MCF 10A (cell line): ENCODE data around the gene DTX3. TPM values are rescaled to one million over a fixed set of nuclear protein-coding genes. Genes with fewer than 3 reads are reported as not detected.

Experiments used
- BruUV-seq: library from RNA; stranded (reverse); fragments of 400-500 nt; replicated peaks from 2 replicates; lab custom pipeline; 2021; lab: Mats Ljungman, UMichigan
- CTCF ChIA-PET: fragments of 300-600 bp; sonication (Branson Sonifier 250); formaldehyde crosslinking; extraction: SDS; loops from one replicate; lab custom pipeline; 2021; ENCODE audit warnings: antibody characterized with exemption, inconsistent platforms; lab: Yijun Ruan, JAX
- POLR2A ChIA-PET: fragments of 300-600, 350-650 bp; sonication (Branson Sonifier 250); formaldehyde crosslinking; extraction: SDS; loops from one replicate; lab custom pipeline; 2020; ENCODE audit warnings: antibody characterized with exemption, inconsistent platforms; lab: Yijun Ruan, JAX
- DNase-seq: peaks from one replicate; pipeline ENCODE4 v3.0.0-alpha.2; 2018; ENCODE audit not compliant: unreplicated experiment
- H3K27ac Mint-ChIP-seq: one replicate; pipeline ENCODE4 v1.8.0; 2022; ENCODE audit warnings: mild to moderate bottlenecking, low read depth, mixed read lengths; ENCODE audit not compliant: unreplicated experiment
- H3K27me3 Mint-ChIP-seq: one replicate; pipeline ENCODE4 v1.8.0; 2022; ENCODE audit warnings: mixed read lengths; ENCODE audit not compliant: insufficient read depth, unreplicated experiment
- H3K36me3 Mint-ChIP-seq: one replicate; pipeline ENCODE4 v1.8.0; 2022; ENCODE audit warnings: mild to moderate bottlenecking, moderate library complexity, mixed read lengths; ENCODE audit not compliant: insufficient read depth, unreplicated experiment
- H3K4me1 Mint-ChIP-seq: one replicate; pipeline ENCODE4 v1.8.0; 2022; ENCODE audit warnings: mixed read lengths; ENCODE audit not compliant: insufficient read depth, unreplicated experiment
- H3K4me3 Mint-ChIP-seq: one replicate; pipeline ENCODE4 v1.8.0; 2022; ENCODE audit warnings: mild to moderate bottlenecking, moderate library complexity, mixed read lengths; ENCODE audit not compliant: unreplicated experiment
- H3K9me3 Mint-ChIP-seq: one replicate; pipeline ENCODE4 v1.8.0; 2022; ENCODE audit warnings: mixed read lengths; ENCODE audit not compliant: unreplicated experiment
- CTCF ChIP-seq: fragments of 200-600 bp; IDR thresholded peaks from one replicate; pipeline ENCODE4 v1.8.0; 2022; ENCODE audit warnings: antibody characterized with exemption, mild to moderate bottlenecking; ENCODE audit not compliant: unreplicated experiment
- intact Hi-C: fragments of 100-400 bp; cut with micrococcal nuclease; formaldehyde crosslinking; loops from 2 replicates; pipeline ENCODE4 v1.14.1; 2022
- total RNA-seq: library from RNA; stranded (reverse); gene quantifications from 2 replicates; pipeline ENCODE4 v1.2.3, GENCODE V29; 2022

Gene DTX3
- total RNA-seq, 1 experiment from 2014 or later = 2.0 TPM

- ChIA-PET POLR2A (interaction anchor here (1.1 to 1.2 kb wide), 2 partner anchors 10 to 15 kb away, joined by 3 to 5 read pairs; no protein-coding TSS in a partner anchor), CTCF (interaction anchor here (0.6 to 4.5 kb wide), 5 partner anchors 14 to 1444 kb away, joined by 3 to 30 read pairs (median 9); partner anchors contain the start of gene B4GALNT1)
- Mint-ChIP-seq H3K9me3 (no peaks in the 10 kb centered on the region), H3K4me1 (peaks cover 13% of the 10 kb centered on the region), H3K27me3 (no peaks in the 10 kb centered on the region), H3K4me3 (no peak overlapping the region), H3K27ac (no peak overlapping the region), H3K36me3 (peaks cover 6% of the 10 kb centered on the region)
- DNase-seq = no peak
- no TSS peak for BruUV-seq
- intact Hi-C loops = no loop called here
- no peak for TF ChIP-seq CTCF
Measured at GRCh38 chr12:57606399-57606798, 1.8 kb downstream of the DTX3 start.

- Mint-ChIP-seq H3K27me3 (no peaks in the 10 kb centered on the region), H3K9me3 (no peaks in the 10 kb centered on the region), H3K27ac (no peak overlapping the region), H3K4me1 (peaks cover 13% of the 10 kb centered on the region), H3K4me3 (no peak overlapping the region), H3K36me3 (peaks cover 6% of the 10 kb centered on the region)
- ChIA-PET POLR2A (interaction anchor here (1.2 kb wide), 1 partner anchor 10 kb away, joined by 5 read pairs; no protein-coding TSS in a partner anchor), CTCF (interaction anchor here (0.7 to 4.5 kb wide), 3 partner anchors 14 to 23 kb away, joined by 9 to 30 read pairs (median 10); no protein-coding TSS in a partner anchor)
- no peak for DNase-seq
- no peak for TF ChIP-seq CTCF
- intact Hi-C loops = no loop called here
- no TSS peak for BruUV-seq
Measured at GRCh38 chr12:57606821-57607220, 2.2 kb downstream of the DTX3 start.

GRCh38 chr12:57607958-57608663 lies 3.5 kb downstream of the DTX3 start:
- Mint-ChIP-seq H3K9me3 (no peaks in the 10 kb centered on the region), H3K4me1 (peaks cover 13% of the 10 kb centered on the region), H3K27ac (no peak overlapping the region), H3K4me3 (no peak overlapping the region), H3K36me3 (peaks cover under 1% of the 10 kb centered on the region), H3K27me3 (no peaks in the 10 kb centered on the region)
- no TSS peak for BruUV-seq
- CTCF ChIA-PET = interaction anchor here (0.6 to 4.5 kb wide), 4 partner anchors 12 to 128 kb away, joined by 3 to 30 read pairs (median 7); no protein-coding TSS in a partner anchor
- no peak for DNase-seq
- intact Hi-C loops = no loop called here
- POLR2A ChIA-PET = no interaction called here
- no peak for TF ChIP-seq CTCF

- no TSS peak for BruUV-seq
- H3K27me3 Mint-ChIP-seq = no peaks in the 10 kb centered on the region
- peaks cover 4% of the 10 kb centered on the region for H3K4me1 Mint-ChIP-seq
- intact Hi-C loops = no loop called here
- ChIA-PET POLR2A (no interaction called here), CTCF (interaction anchor here (2.7 to 4.5 kb wide), 2 partner anchors 11 to 26 kb away, joined by 10 to 30 read pairs; no protein-coding TSS in a partner anchor)
- H3K9me3 Mint-ChIP-seq = no peaks in the 10 kb centered on the region
- no peak overlapping the region for H3K4me3 Mint-ChIP-seq
- H3K36me3 Mint-ChIP-seq = no peaks in the 10 kb centered on the region
- no peak for DNase-seq
- no peak for TF ChIP-seq CTCF
- no peak overlapping the region for H3K27ac Mint-ChIP-seq
Measured at GRCh38 chr12:57609101-57609780, 4.6 kb downstream of the DTX3 start.
